Activated T-cell treated with anti-CD3 and anti-CD28 coated beads, Interleukin-2, amount 50 U/mL, for 48 hours (primary cell): ENCODE measurements around the gene ORC3.
"Not testable (repeated sequence)": the region's sequence is repeated elsewhere in the genome, so short reads cannot be mapped to it uniquely, and the experiment has no call there.

Experiments
- DNase-seq, 2 experiments: peaks; one replicate each; pipeline ENCODE4 v3.0.0-alpha.2; 2020

The ORC3 gene

GRCh38 chr6:87606199-87606598 lies 16.3 kb downstream of the ORC3 start:
- DNase-seq: no peak

- no peak for DNase-seq
These were observed 18.9 kb downstream of the ORC3 start for GRCh38 chr6:87608802-87609201.

GRCh38 chr6:87613018-87613417 lies 23.1 kb downstream of the ORC3 start:
- DNase-seq: not testable (repeated sequence)

GRCh38 chr6:87617405-87617804 lies 27.5 kb downstream of the ORC3 start:
- DNase-seq: no peak

GRCh38 chr6:87618531-87618930 lies 28.6 kb downstream of the ORC3 start:
- DNase-seq: no peak

- no peak for DNase-seq
These were observed 33.3 kb downstream of the ORC3 start for GRCh38 chr6:87623248-87623647.

- DNase-seq: no peak
These were observed 38.5 kb downstream of the ORC3 start for GRCh38 chr6:87628424-87628823.

GRCh38 chr6:87628881-87629280 lies 38.9 kb downstream of the ORC3 start:
- no peak for DNase-seq

- no peak for DNase-seq
These were observed 40.8 kb downstream of the ORC3 start for GRCh38 chr6:87630746-87631145.

- DNase-seq: no peak
These were observed 43.9 kb downstream of the ORC3 start for GRCh38 chr6:87633851-87634250.

- no peak for DNase-seq
These were observed 46.4 kb downstream of the ORC3 start for GRCh38 chr6:87636315-87636714.

GRCh38 chr6:87637106-87637505 lies 47.2 kb downstream of the ORC3 start:
- no peak for DNase-seq

- DNase-seq: no peak
These were observed 49.4 kb downstream of the ORC3 start for GRCh38 chr6:87639373-87639772.

GRCh38 chr6:87641065-87641692 lies 51.2 kb downstream of the ORC3 start:
- no peak for DNase-seq

GRCh38 chr6:87645080-87645479 lies 55.1 kb downstream of the ORC3 start:
- DNase-seq: no peak

GRCh38 chr6:87653074-87653962 lies 63.4 kb downstream of the ORC3 start:
- DNase-seq: no peak

- no peak for DNase-seq
These were observed 64.2 kb downstream of the ORC3 start for GRCh38 chr6:87654122-87654521.

GRCh38 chr6:87654875-87655454 lies 65.0 kb downstream of the ORC3 start:
- no peak for DNase-seq

- DNase-seq: no peak
These were observed 65.9 kb downstream of the ORC3 start for GRCh38 chr6:87655824-87656223.

GRCh38 chr6:87656857-87657256 lies 66.9 kb downstream of the ORC3 start:
- no peak for DNase-seq

- no peak for DNase-seq
These were observed 68.6 kb downstream of the ORC3 start for GRCh38 chr6:87658516-87658915.

- no peak for DNase-seq
These were observed 70.4 kb downstream of the ORC3 start for GRCh38 chr6:87660226-87660911.

GRCh38 chr6:87661016-87661415 lies 71.1 kb downstream of the ORC3 start:
- no peak for DNase-seq
